Measurements from ENCODE around the gene FGF23.

- TF ChIP-seq, protein P1, sequence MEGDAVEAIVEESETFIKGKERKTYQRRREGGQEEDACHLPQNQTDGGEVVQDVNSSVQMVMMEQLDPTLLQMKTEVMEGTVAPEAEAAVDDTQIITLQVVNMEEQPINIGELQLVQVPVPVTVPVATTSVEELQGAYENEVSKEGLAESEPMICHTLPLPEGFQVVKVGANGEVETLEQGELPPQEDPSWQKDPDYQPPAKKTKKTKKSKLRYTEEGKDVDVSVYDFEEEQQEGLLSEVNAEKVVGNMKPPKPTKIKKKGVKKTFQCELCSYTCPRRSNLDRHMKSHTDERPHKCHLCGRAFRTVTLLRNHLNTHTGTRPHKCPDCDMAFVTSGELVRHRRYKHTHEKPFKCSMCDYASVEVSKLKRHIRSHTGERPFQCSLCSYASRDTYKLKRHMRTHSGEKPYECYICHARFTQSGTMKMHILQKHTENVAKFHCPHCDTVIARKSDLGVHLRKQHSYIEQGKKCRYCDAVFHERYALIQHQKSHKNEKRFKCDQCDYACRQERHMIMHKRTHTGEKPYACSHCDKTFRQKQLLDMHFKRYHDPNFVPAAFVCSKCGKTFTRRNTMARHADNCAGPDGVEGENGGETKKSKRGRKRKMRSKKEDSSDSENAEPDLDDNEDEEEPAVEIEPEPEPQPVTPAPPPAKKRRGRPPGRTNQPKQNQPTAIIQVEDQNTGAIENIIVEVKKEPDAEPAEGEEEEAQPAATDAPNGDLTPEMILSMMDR (IDR thresholded peaks at IDR 0.05) = no peak
- TF ChIP-seq EZH2 (IDR thresholded peaks at IDR 0.05; ENCODE audit: borderline replicate concordance, insufficient read depth, low read depth, low read length, poor library complexity, severe bottlenecking) = no peak
These were observed 49.3 kb downstream of the FGF23 start for GRCh38 chr12:4330203-4330602.

All from B cell (primary cell).